Mesendoderm (in vitro differentiated cells): ENCODE data around the gene C1orf146.

Source experiments
- DNase-seq: peaks from one replicate; pipeline ENCODE4 v3.0.0; 2013
- H2AK5ac ChIP-seq: 2 replicates; pipeline ENCODE4 v1.6.1; 2013; ENCODE audit warnings: low read length, inconsistent platforms
- H2BK120ac ChIP-seq: 2 replicates; pipeline ENCODE4 v1.6.1; 2013; ENCODE audit warnings: low read depth, mild to moderate bottlenecking, low read length, moderate library complexity, mixed read lengths
- H2BK15ac ChIP-seq: replicated peaks from 2 replicates; pipeline ENCODE4 v1.6.1; 2013; ENCODE audit warnings: low read depth, mild to moderate bottlenecking, moderate library complexity
- H2BK5ac ChIP-seq: 2 replicates; pipeline ENCODE4 v1.6.1; 2013; ENCODE audit warnings: low read length, inconsistent platforms
- H3K18ac ChIP-seq: 2 replicates; pipeline ENCODE4 v1.6.1; 2013; ENCODE audit warnings: mild to moderate bottlenecking, low read length, mixed read lengths
- H3K23ac ChIP-seq: one replicate; pipeline ENCODE4 v1.6.1; 2013; ENCODE audit warnings: low read length
- H3K27ac ChIP-seq: 2 replicates; pipeline ENCODE4 v1.5.1; 2013; ENCODE audit warnings: low read depth, mild to moderate bottlenecking, inconsistent platforms, low read length, moderate library complexity
- H3K27me3 ChIP-seq: 2 replicates; pipeline ENCODE4 v1.6.1; 2013; ENCODE audit warnings: low read length, control low read depth, mild to moderate bottlenecking, inconsistent platforms; ENCODE audit not compliant: insufficient read depth, poor library complexity
- H3K36me3 ChIP-seq: 2 replicates; pipeline ENCODE4 v1.6.1; 2013; ENCODE audit warnings: low read length, inconsistent platforms; ENCODE audit not compliant: control insufficient read depth, insufficient read depth
- H3K4ac ChIP-seq: one replicate; pipeline ENCODE4 v1.6.1; 2013; ENCODE audit warnings: low read depth, mild to moderate bottlenecking, low read length, moderate library complexity
- H3K4me1 ChIP-seq: 2 replicates; pipeline ENCODE4 v1.6.1; 2013; ENCODE audit warnings: low read depth, low read length, inconsistent platforms; ENCODE audit not compliant: control insufficient read depth
- H3K4me2 ChIP-seq: 2 replicates; pipeline ENCODE4 v1.6.1; 2013; ENCODE audit warnings: low read length
- H3K4me3 ChIP-seq: 2 replicates; pipeline ENCODE4 v1.5.1; 2013; ENCODE audit warnings: mild to moderate bottlenecking, low read length
- H3K56ac ChIP-seq: one replicate; pipeline ENCODE4 v1.6.1; 2013; ENCODE audit warnings: low read length
- H3K79me1 ChIP-seq: 2 replicates; pipeline ENCODE4 v1.6.1; 2013; ENCODE audit warnings: low read length, inconsistent platforms
- H3K79me2 ChIP-seq: 2 replicates; pipeline ENCODE4 v1.6.1; 2013; ENCODE audit warnings: mild to moderate bottlenecking, low read length; ENCODE audit not compliant: control insufficient read depth, insufficient read depth
- H3K9ac ChIP-seq: 2 replicates; pipeline ENCODE4 v1.6.1; 2013; ENCODE audit warnings: low read length, inconsistent platforms
- H4K5ac ChIP-seq: one replicate; pipeline ENCODE4 v1.6.1; 2013; ENCODE audit warnings: low read length
- H4K8ac ChIP-seq: one replicate; pipeline ENCODE4 v1.6.1; 2013; ENCODE audit warnings: low read depth, mild to moderate bottlenecking, control low read depth, low read length, moderate library complexity
- WGBS: extraction: QIAGEN DNeasy Blood & Tissue Kit; methylation state at CpG from one replicate; pipeline ENCODE4 v1.1.7; 2013; ENCODE audit warnings: low lambda C conversion rate, missing lambda C conversion rate; ENCODE audit not compliant: insufficient coverage; ENCODE audit errors: extremely low coverage; 5-methylcytosine and 5-hydroxymethylcytosine counted together

Gene C1orf146

GRCh38 chr1:92188436-92189255 lies 29.1 kb upstream of the C1orf146 start:
- Histone ChIP-seq H3K79me2 (no peaks in the 10 kb centered on the region), H3K4me2 (no peak overlapping the region), H3K18ac (no peak overlapping the region), H3K9ac (no peak overlapping the region), H3K4ac (no peak overlapping the region), H4K5ac (no peak overlapping the region), H3K23ac (no peak overlapping the region), H3K4me3 (no peak overlapping the region), H4K8ac (no peak overlapping the region), H3K27me3 (no peaks in the 10 kb centered on the region), H2BK15ac (no peak overlapping the region), H3K27ac (no peak overlapping the region), H3K56ac (no peak overlapping the region), H3K79me1 (no peaks in the 10 kb centered on the region), H2AK5ac (no peak overlapping the region), H3K36me3 (no peaks in the 10 kb centered on the region), H2BK5ac (no peak overlapping the region), H2BK120ac (no peak overlapping the region), H3K4me1 (no peaks in the 10 kb centered on the region)
- DNase-seq = no peak
- WGBS = no CpG with 5 or more reads among the region's 7 CpGs

- Histone ChIP-seq H3K79me1 (no peaks in the 10 kb centered on the region), H3K4me3 (no peak overlapping the region), H3K27me3 (no peaks in the 10 kb centered on the region), H3K56ac (no peak overlapping the region), H3K4me1 (no peaks in the 10 kb centered on the region), H3K36me3 (no peaks in the 10 kb centered on the region), H3K27ac (no peak overlapping the region), H2BK5ac (no peak overlapping the region), H2BK120ac (no peak overlapping the region), H2AK5ac (no peak overlapping the region), H4K8ac (no peak overlapping the region), H3K18ac (no peak overlapping the region), H2BK15ac (no peak overlapping the region), H4K5ac (no peak overlapping the region), H3K4me2 (no peak overlapping the region), H3K79me2 (no peaks in the 10 kb centered on the region), H3K4ac (no peak overlapping the region), H3K9ac (no peak overlapping the region), H3K23ac (no peak overlapping the region)
- DNase-seq = no peak
- no CpG with 5 or more reads among the region's 2 CpGs for WGBS
Observed at GRCh38 chr1:92191726-92192125, 26.0 kb upstream of the C1orf146 start.

- WGBS = no CpG with 5 or more reads among the region's 9 CpGs
Observed at GRCh38 chr1:92192246-92192645, 25.5 kb upstream of the C1orf146 start.

GRCh38 chr1:92194511-92194910 lies 23.2 kb upstream of the C1orf146 start:
- Histone ChIP-seq H3K4me3 (no peak overlapping the region), H3K4me2 (no peak overlapping the region), H2BK120ac (no peak overlapping the region), H2AK5ac (no peak overlapping the region), H2BK15ac (no peak overlapping the region), H3K9ac (no peak overlapping the region), H2BK5ac (no peak overlapping the region), H3K79me2 (no peaks in the 10 kb centered on the region), H3K4me1 (no peaks in the 10 kb centered on the region), H3K27ac (no peak overlapping the region), H3K56ac (no peak overlapping the region), H3K27me3 (no peaks in the 10 kb centered on the region), H4K8ac (no peak overlapping the region), H4K5ac (no peak overlapping the region), H3K36me3 (no peaks in the 10 kb centered on the region), H3K4ac (no peak overlapping the region), H3K18ac (no peak overlapping the region), H3K79me1 (no peaks in the 10 kb centered on the region), H3K23ac (no peak overlapping the region)
- no CpG with 5 or more reads among the region's 1 CpG for WGBS
- no peak for DNase-seq

More at GRCh38 chr1:92192246-92192645, 25.5 kb upstream of the C1orf146 start:
- no peak overlapping the region for H4K8ac ChIP-seq
- no peak overlapping the region for H2BK5ac ChIP-seq
- H3K23ac ChIP-seq = no peak overlapping the region
- H3K4ac ChIP-seq = no peak overlapping the region
- no peaks in the 10 kb centered on the region for H3K36me3 ChIP-seq
- H4K5ac ChIP-seq = no peak overlapping the region
- H3K9ac ChIP-seq = no peak overlapping the region
- H3K4me2 ChIP-seq = no peak overlapping the region
- no peak overlapping the region for H3K18ac ChIP-seq
- H3K4me1 ChIP-seq = no peaks in the 10 kb centered on the region
- no peak overlapping the region for H3K56ac ChIP-seq
- H3K27ac ChIP-seq = no peak overlapping the region
- H2BK120ac ChIP-seq = no peak overlapping the region
- H3K79me2 ChIP-seq = no peaks in the 10 kb centered on the region
- H3K79me1 ChIP-seq = no peaks in the 10 kb centered on the region
- no peak overlapping the region for H3K4me3 ChIP-seq
- H3K27me3 ChIP-seq = no peaks in the 10 kb centered on the region
- no peak for DNase-seq
- H2AK5ac ChIP-seq = no peak overlapping the region
- no peak overlapping the region for H2BK15ac ChIP-seq

GRCh38 chr1:92201973-92202372 lies 15.7 kb upstream of the C1orf146 start:
- no CpG with 5 or more reads among the region's 5 CpGs for WGBS
- H3K9ac ChIP-seq = no peak overlapping the region
- no peak overlapping the region for H3K27ac ChIP-seq
- no peaks in the 10 kb centered on the region for H3K4me1 ChIP-seq
- no peaks in the 10 kb centered on the region for H3K27me3 ChIP-seq
- no peak overlapping the region for H4K5ac ChIP-seq
- H2BK5ac ChIP-seq = no peak overlapping the region
- H3K4ac ChIP-seq = no peak overlapping the region
- no peak overlapping the region for H4K8ac ChIP-seq
- no peak overlapping the region for H3K23ac ChIP-seq
- no peaks in the 10 kb centered on the region for H3K79me2 ChIP-seq
- H3K79me1 ChIP-seq = no peaks in the 10 kb centered on the region
- H3K4me2 ChIP-seq = no peak overlapping the region
- no peak overlapping the region for H3K56ac ChIP-seq
- H2AK5ac ChIP-seq = no peak overlapping the region
- no peak overlapping the region for H3K4me3 ChIP-seq
- no peak for DNase-seq
- H2BK15ac ChIP-seq = no peak overlapping the region
- H3K18ac ChIP-seq = no peak overlapping the region
- no peaks in the 10 kb centered on the region for H3K36me3 ChIP-seq
- H2BK120ac ChIP-seq = no peak overlapping the region

- no peak overlapping the region for H2AK5ac ChIP-seq
- no peak overlapping the region for H3K9ac ChIP-seq
- no peaks in the 10 kb centered on the region for H3K27me3 ChIP-seq
- no peaks in the 10 kb centered on the region for H3K36me3 ChIP-seq
- no peak overlapping the region for H3K4me2 ChIP-seq
- H4K5ac ChIP-seq = no peak overlapping the region
- peak; percentile 7 for DNase-seq
- no peak overlapping the region for H3K4me3 ChIP-seq
- H3K4me1 ChIP-seq = no peaks in the 10 kb centered on the region
- H3K4ac ChIP-seq = no peak overlapping the region
- H3K23ac ChIP-seq = no peak overlapping the region
- H3K18ac ChIP-seq = no peak overlapping the region
- no peak overlapping the region for H2BK120ac ChIP-seq
- H3K56ac ChIP-seq = no peak overlapping the region
- no peak overlapping the region for H2BK15ac ChIP-seq
- no peak overlapping the region for H2BK5ac ChIP-seq
- no peaks in the 10 kb centered on the region for H3K79me2 ChIP-seq
- H3K79me1 ChIP-seq = no peaks in the 10 kb centered on the region
- no peak overlapping the region for H4K8ac ChIP-seq
- no peak overlapping the region for H3K27ac ChIP-seq
Observed at GRCh38 chr1:92203105-92203504, 14.6 kb upstream of the C1orf146 start.
